ENCODE results near the gene MAP4K3. TPM values are rescaled to one million over a fixed set of nuclear protein-coding genes. Genes with fewer than 3 reads are reported as not detected.

Gene MAP4K3
- total and polyA plus RNA-seq, 8 donors: 8.2 to 23.1 (median 16.3) TPM

- no peaks in the 10 kb centered on the region for H3K27me3 ChIP-seq
- intact Hi-C loops (cut with DNase I): no loop called here
- no peak overlapping the region for H3K27ac ChIP-seq
- no peaks in the 10 kb centered on the region for H3K9me3 ChIP-seq
- no peak for TF ChIP-seq CTCF (IDR thresholded peaks at IDR 0.05)
- peaks cover 0 to 6% (median 0%) of the 10 kb centered on the region in 3 donors for H3K36me3 ChIP-seq
- no peak for DNase-seq
- no peaks in the 10 kb centered on the region for H3K4me1 ChIP-seq
- WGBS, 2 donors: 68 to 91% methylated on average over 1 of the region's 1 CpG
- ATAC-seq: no peak
- no peak overlapping the region for H3K4me3 ChIP-seq
- no peak for FAIRE-seq
Measured at GRCh38 chr2:39308778-39309177, 128.3 kb downstream of the MAP4K3 start.

- H3K4me1 ChIP-seq: no peaks in the 10 kb centered on the region
- intact Hi-C loops (cut with DNase I): no loop called here
- WGBS, 2 donors: 84 to 93% methylated on average over 1 of the region's 1 CpG
- H3K27me3 ChIP-seq: no peaks in the 10 kb centered on the region
- TF ChIP-seq CTCF (IDR thresholded peaks at IDR 0.05): no peak
- H3K36me3 ChIP-seq: peaks cover 0 to 6% (median 0%) of the 10 kb centered on the region in 3 donors
- no peak overlapping the region for H3K4me3 ChIP-seq
- ATAC-seq: no peak
- no peaks in the 10 kb centered on the region for H3K9me3 ChIP-seq
- DNase-seq: no peak
- no peak overlapping the region for H3K27ac ChIP-seq
- FAIRE-seq: no peak
Measured at GRCh38 chr2:39306626-39307025, 130.5 kb downstream of the MAP4K3 start.

GRCh38 chr2:39304729-39305128, 132.4 kb downstream of the MAP4K3 start:
- Histone ChIP-seq H3K4me3 (no peak overlapping the region), H3K9me3 (no peaks in the 10 kb centered on the region), H3K27me3 (no peaks in the 10 kb centered on the region), H3K36me3 (peaks cover 0 to 6% (median 0%) of the 10 kb centered on the region in 3 donors), H3K4me1 (no peaks in the 10 kb centered on the region), H3K27ac (no peak overlapping the region)
- WGBS, 2 donors: 95 to 99% methylated on average over 4 of the region's 4 CpGs
- no peak for DNase-seq
- intact Hi-C loops (cut with DNase I): no loop called here
- no peak for FAIRE-seq
- no peak for TF ChIP-seq CTCF (IDR thresholded peaks at IDR 0.05)
- no peak for ATAC-seq

- no peak for FAIRE-seq
- no peak for TF ChIP-seq CTCF (IDR thresholded peaks at IDR 0.05)
- peaks cover 0 to 6% (median 0%) of the 10 kb centered on the region in 3 donors for H3K36me3 ChIP-seq
- no peak for ATAC-seq
- intact Hi-C loops (cut with DNase I): no loop called here
- no peak for DNase-seq
- H3K4me1 ChIP-seq: no peaks in the 10 kb centered on the region
- H3K27ac ChIP-seq: no peak overlapping the region
- no peak overlapping the region for H3K4me3 ChIP-seq
- no peaks in the 10 kb centered on the region for H3K9me3 ChIP-seq
- H3K27me3 ChIP-seq: no peaks in the 10 kb centered on the region
- WGBS, 2 donors: 95 to 100% methylated on average over 1 of the region's 1 CpG
Measured at GRCh38 chr2:39304200-39304599, 132.9 kb downstream of the MAP4K3 start.

GRCh38 chr2:39301352-39301751, 135.7 kb downstream of the MAP4K3 start:
- intact Hi-C loops (cut with DNase I): no loop called here
- Histone ChIP-seq H3K9me3 (no peaks in the 10 kb centered on the region), H3K36me3 (no peaks in the 10 kb centered on the region), H3K27ac (no peak overlapping the region), H3K4me3 (no peak overlapping the region), H3K4me1 (no peaks in the 10 kb centered on the region), H3K27me3 (no peaks in the 10 kb centered on the region)
- FAIRE-seq (no peak), DNase-seq (no peak), ATAC-seq (no peak)
- TF ChIP-seq CTCF (IDR thresholded peaks at IDR 0.05): no peak
- WGBS, 2 donors: 86% methylated on average over 6 of the region's 6 CpGs

Measured in pancreas (tissue), 10 donors.